ENCODE measurements around the gene IFT122. TPM values are rescaled to one million over a fixed set of nuclear protein-coding genes. Genes with fewer than 3 reads are reported as not detected.
A peak's percentile ranks its signal among the peaks of the same experiment; 100 is the strongest.
"Not testable (repeated sequence)": the region's sequence is repeated elsewhere in the genome, so short reads cannot be mapped to it uniquely, and the experiment has no call there.

IFT122 gene
- total and polyA plus RNA-seq, 2 of the 4 experiments (the other 2 are of a cell fraction): 16.8 to 28.0 TPM

DNA sequence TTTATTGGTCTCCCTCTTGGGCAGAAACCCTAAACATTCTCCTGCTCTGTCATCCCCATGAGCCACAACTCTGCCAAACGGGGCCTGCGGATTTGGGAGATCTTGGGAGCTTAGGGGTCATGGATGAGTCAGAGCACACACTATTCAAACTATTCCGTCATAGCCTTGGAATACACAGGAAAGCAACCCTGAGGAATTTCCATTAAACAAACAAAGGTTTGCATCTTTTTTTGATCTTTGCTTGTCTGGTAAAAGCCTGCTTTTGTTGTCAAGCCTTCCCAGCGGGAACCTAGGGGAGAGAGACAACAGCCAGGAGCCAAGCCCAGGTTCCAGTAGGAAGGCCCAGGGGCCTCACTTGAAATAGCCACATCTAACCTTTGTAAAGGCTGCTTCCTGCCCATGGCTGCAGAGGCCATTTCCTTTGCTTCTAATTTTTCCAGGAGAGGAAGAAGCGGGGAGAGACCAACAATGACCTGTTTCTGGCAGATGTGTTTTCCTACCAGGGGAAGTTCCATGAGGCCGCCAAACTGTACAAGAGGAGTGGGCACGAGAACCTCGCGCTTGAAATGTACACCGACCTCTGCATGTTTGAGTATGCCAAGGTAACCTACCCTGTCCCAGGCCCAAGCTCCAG, 55.1 kb downstream of the IFT122 start:
- CTCF ChIA-PET: interaction anchor here (1.2 kb wide), 1 partner anchor 54 kb away, joined by 4 read pairs; no protein-coding TSS in a partner anchor
- Histone ChIP-seq H2BK120ac (ENCODE audit: low read depth, low read length) (peak overlapping the region; percentile 99), H3K18ac (ENCODE audit: low read depth, low read length) (peak overlapping the region; percentile 100), H3K79me1 (ENCODE audit: low read depth in 1 of 2, low read length in 2 of 2) (peaks cover 2 to 46% of the 10 kb centered on the region in 2 experiments; a peak in 2 of 4 replicates), H3K4me1 (ENCODE audit: control insufficient read depth, insufficient read depth, low read length) (peaks cover 44% of the 10 kb centered on the region), H4K8ac (ENCODE audit: low read depth in 2 of 2, low read length in 2 of 2) (peak overlapping the region; percentile 32 to 72), H3K14ac (replicated peaks; ENCODE audit: low read depth, low read length) (peak overlapping the region; percentile 90), H4K91ac (ENCODE audit: insufficient read depth, low read depth, low read length) (peak overlapping the region; percentile 82), H2AK9ac (replicated peaks; ENCODE audit: low read depth, low read length, poor library complexity) (peak overlapping the region; percentile 80), H2BK20ac (ENCODE audit: low read depth, low read length) (peak overlapping the region; percentile 99), H2AFZ (replicated peaks; ENCODE audit: low read length, poor library complexity) (peak overlapping the region; percentile 65), H3K9me1 (ENCODE audit: insufficient read depth, low read length) (peaks cover 29% of the 10 kb centered on the region), H2AK5ac (ENCODE audit: low read depth, low read length) (peak overlapping the region; percentile 98), H3K23ac (ENCODE audit: low read depth, low read length) (peak overlapping the region; percentile 39), H3K4ac (ENCODE audit: low read depth, low read length) (peak overlapping the region; percentile 98), H3K9ac (ENCODE audit: low read depth, low read length) (peak overlapping the region; percentile 55), H2BK5ac (ENCODE audit: low read depth, low read length, poor library complexity, severe bottlenecking) (peak overlapping the region; percentile 97), H3K4me2 (ENCODE audit: low read depth, low read length) (peak overlapping the region; percentile 52), H3K27ac (ENCODE audit: insufficient read depth, low read length) (peak overlapping the region; percentile 99), H2BK15ac (ENCODE audit: low read depth, low read length) (peak overlapping the region; percentile 45), H3K56ac (ENCODE audit: extremely low read depth, insufficient read depth, low read length) (peak overlapping the region; percentile 26; the same call in 1 of the 2 replicates), H4K5ac (ENCODE audit: low read depth, low read length) (peak overlapping the region; percentile 99)
- DNase-seq (peak; percentile 90), ATAC-seq (ENCODE audit: low read depth) (peak; percentile 81)
- dilution Hi-C loops (cut with HindIII; ENCODE audit: low sequenced_read_pairs, unreplicated experiment); in situ Hi-C loops (cut with MboI; ENCODE audit: low sequenced_read_pairs); intact Hi-C loops (cut with micrococcal nuclease); H3K27me3 ChIP-seq (ENCODE audit: control insufficient read depth, insufficient read depth, low read length); H4K20me1 ChIP-seq (ENCODE audit: insufficient read depth, low read length); H3K36me3 ChIP-seq (ENCODE audit: control insufficient read depth, insufficient read depth, low read length); H3K9me3 ChIP-seq (ENCODE audit: control insufficient read depth, insufficient read depth, low read length); BruUV-seq (replicated peaks); H3K4me3 ChIP-seq (ENCODE audit: insufficient read depth, low read depth, low read length); POLR2A ChIA-PET (ENCODE audit: unreplicated experiment): not testable (repeated sequence)
- TF ChIP-seq MXI1 (IDR thresholded peaks at IDR 0.05; ENCODE audit: borderline replicate concordance, low read depth, low read length): 0 out of 2 replicates have a peak, but pooled peaks have one; percentile 10
- TF ChIP-seq FOS (IDR thresholded peaks at IDR 0.05; ENCODE audit: low read depth, low read length): peak; percentile 46; the same call in 1 of the 2 replicates
- no CpG with 5 or more reads among the region's 10 CpGs for WGBS, 2 experiments (ENCODE audit: extremely low coverage in 2 of 2, insufficient read length in 1 of 2)

DNA sequence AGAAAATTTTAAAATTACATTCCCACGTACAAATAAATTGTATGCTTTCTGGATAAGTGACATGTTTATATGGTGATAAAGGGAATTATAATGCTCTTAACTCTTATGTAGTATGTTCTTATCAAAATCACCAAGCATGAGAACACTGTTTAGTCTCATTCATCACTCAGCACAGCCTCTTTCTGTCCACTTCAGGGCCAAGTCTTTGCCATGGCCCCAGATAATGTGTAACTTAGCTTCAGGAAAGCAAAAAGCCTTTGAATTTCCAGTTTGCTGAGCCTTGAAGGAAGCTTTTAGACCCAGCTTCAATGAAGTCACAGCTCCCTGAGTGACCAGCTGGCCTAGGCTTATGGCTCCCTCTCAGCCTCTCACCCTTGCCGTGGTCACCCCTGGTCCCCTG, 57.9 kb downstream of the IFT122 start:
- Histone ChIP-seq H3K9me1 (ENCODE audit: insufficient read depth, low read length) (peaks cover 26% of the 10 kb centered on the region), H3K79me1 (ENCODE audit: low read depth in 1 of 2, low read length in 2 of 2) (peaks cover 0 to 24% of the 10 kb centered on the region in 2 experiments; a peak in 2 of 4 replicates), H3K9ac (ENCODE audit: low read depth, low read length) (0 out of 2 replicates have a peak overlapping the region, but pooled peaks have one; percentile 40), H2BK15ac (ENCODE audit: low read depth, low read length) (peak overlapping the region; percentile 51; the same call in 1 of the 3 replicates), H2BK5ac (ENCODE audit: low read depth, low read length, poor library complexity, severe bottlenecking) (peak overlapping the region; percentile 24), H3K4me1 (ENCODE audit: control insufficient read depth, insufficient read depth, low read length) (peaks cover 31% of the 10 kb centered on the region), H3K18ac (ENCODE audit: low read depth, low read length) (peak overlapping the region; percentile 65), H4K5ac (ENCODE audit: low read depth, low read length) (peak overlapping the region; percentile 65), H4K91ac (ENCODE audit: insufficient read depth, low read depth, low read length) (peak overlapping the region; percentile 5; the same call in 1 of the 2 replicates), H3K14ac (replicated peaks; ENCODE audit: low read depth, low read length) (peak overlapping the region; percentile 1), H2AK5ac (ENCODE audit: low read depth, low read length) (peak overlapping the region; percentile 17; the same call in 1 of the 2 replicates), H2BK120ac (ENCODE audit: low read depth, low read length) (peak overlapping the region; percentile 46; the same call in 1 of the 2 replicates), H3K4ac (ENCODE audit: low read depth, low read length) (peak overlapping the region; percentile 58; the same call in 1 of the 2 replicates)
- 50% methylated on average over 1 of the region's 2 CpGs; no CpG with 5 or more reads in 1 of the 2 experiments for WGBS, 2 experiments (ENCODE audit: extremely low coverage in 2 of 2, insufficient read length in 1 of 2)
- BruUV-seq (replicated peaks); CTCF ChIA-PET; H2AFZ ChIP-seq (replicated peaks; ENCODE audit: low read length, poor library complexity); H3K36me3 ChIP-seq (ENCODE audit: control insufficient read depth, insufficient read depth, low read length); in situ Hi-C loops (cut with MboI; ENCODE audit: low sequenced_read_pairs); ATAC-seq (ENCODE audit: low read depth); intact Hi-C loops (cut with micrococcal nuclease); dilution Hi-C loops (cut with HindIII; ENCODE audit: low sequenced_read_pairs, unreplicated experiment); H3K4me2 ChIP-seq (ENCODE audit: low read depth, low read length); H3K4me3 ChIP-seq (ENCODE audit: insufficient read depth, low read depth, low read length); H2AK9ac ChIP-seq (replicated peaks; ENCODE audit: low read depth, low read length, poor library complexity); H3K27ac ChIP-seq (ENCODE audit: insufficient read depth, low read length); H2BK20ac ChIP-seq (ENCODE audit: low read depth, low read length); H3K56ac ChIP-seq (ENCODE audit: extremely low read depth, insufficient read depth, low read length); H3K27me3 ChIP-seq (ENCODE audit: control insufficient read depth, insufficient read depth, low read length); H4K8ac ChIP-seq (ENCODE audit: low read depth in 2 of 2, low read length in 2 of 2); POLR2A ChIA-PET (ENCODE audit: unreplicated experiment); DNase-seq; H3K23ac ChIP-seq (ENCODE audit: low read depth, low read length); H3K9me3 ChIP-seq (ENCODE audit: control insufficient read depth, insufficient read depth, low read length); H4K20me1 ChIP-seq (ENCODE audit: insufficient read depth, low read length): not testable (repeated sequence)

All from IMR-90 (cell line).